ENCODE data around the gene SLC12A3.

GRCh38 chr16:56927471-56927870 lies 62.5 kb downstream of the SLC12A3 start:
- TF ChIP-seq POLR2A (IDR thresholded peaks at IDR 0.05; ENCODE audit: low read length) = no peak
- TF ChIP-seq GATA1 (IDR thresholded peaks at IDR 0.05; ENCODE audit: low read depth, low read length) = no peak

Measured in erythroblast (primary cell).